ENCODE results near the gene FBN2. TPM values are rescaled to one million over a fixed set of nuclear protein-coding genes. Genes with fewer than 3 reads are reported as not detected.

The FBN2 gene
- total RNA-seq, 1 donor: 81.6 TPM

- no peak overlapping the region for H3K4me3 ChIP-seq (ENCODE audit: low read depth, low read length)
- no peak for DNase-seq (ENCODE audit: low read depth)
- TF ChIP-seq, protein P1, sequence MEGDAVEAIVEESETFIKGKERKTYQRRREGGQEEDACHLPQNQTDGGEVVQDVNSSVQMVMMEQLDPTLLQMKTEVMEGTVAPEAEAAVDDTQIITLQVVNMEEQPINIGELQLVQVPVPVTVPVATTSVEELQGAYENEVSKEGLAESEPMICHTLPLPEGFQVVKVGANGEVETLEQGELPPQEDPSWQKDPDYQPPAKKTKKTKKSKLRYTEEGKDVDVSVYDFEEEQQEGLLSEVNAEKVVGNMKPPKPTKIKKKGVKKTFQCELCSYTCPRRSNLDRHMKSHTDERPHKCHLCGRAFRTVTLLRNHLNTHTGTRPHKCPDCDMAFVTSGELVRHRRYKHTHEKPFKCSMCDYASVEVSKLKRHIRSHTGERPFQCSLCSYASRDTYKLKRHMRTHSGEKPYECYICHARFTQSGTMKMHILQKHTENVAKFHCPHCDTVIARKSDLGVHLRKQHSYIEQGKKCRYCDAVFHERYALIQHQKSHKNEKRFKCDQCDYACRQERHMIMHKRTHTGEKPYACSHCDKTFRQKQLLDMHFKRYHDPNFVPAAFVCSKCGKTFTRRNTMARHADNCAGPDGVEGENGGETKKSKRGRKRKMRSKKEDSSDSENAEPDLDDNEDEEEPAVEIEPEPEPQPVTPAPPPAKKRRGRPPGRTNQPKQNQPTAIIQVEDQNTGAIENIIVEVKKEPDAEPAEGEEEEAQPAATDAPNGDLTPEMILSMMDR (IDR thresholded peaks at IDR 0.05; ENCODE audit: insufficient read depth, low read depth, low read length): no peak
Observed at GRCh38 chr5:128253161-128253560, 284.9 kb downstream of the FBN2 start.

- DNase-seq (ENCODE audit: low read depth): peak; percentile 71
- TF ChIP-seq, protein P1 (IDR thresholded peaks at IDR 0.05; ENCODE audit: insufficient read depth, low read depth, low read length): no peak
- no peak overlapping the region for H3K4me3 ChIP-seq (ENCODE audit: low read depth, low read length)
Observed at GRCh38 chr5:128252756-128253155, 285.3 kb downstream of the FBN2 start.

DNA sequence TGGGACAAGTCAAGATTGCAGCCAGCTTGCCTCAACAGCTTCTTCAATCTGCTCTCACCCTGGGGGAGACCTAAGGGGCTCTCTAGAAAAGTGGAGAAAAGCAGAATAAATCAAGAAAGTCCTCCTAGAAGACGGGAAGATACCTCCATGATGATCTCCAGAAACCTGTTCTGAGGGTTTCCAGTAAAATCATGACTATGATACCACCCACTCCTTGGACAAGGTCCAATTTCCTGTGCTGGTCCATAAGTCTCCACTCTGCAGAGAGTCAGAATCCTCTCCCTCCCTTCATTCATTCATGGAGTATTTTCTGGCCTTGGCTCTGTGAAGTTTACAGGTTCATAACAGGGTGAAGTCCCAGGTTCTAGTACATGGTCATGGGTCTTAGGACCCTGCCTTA, 285.8 kb downstream of the FBN2 start:
- TF ChIP-seq, protein P1 (IDR thresholded peaks at IDR 0.05; ENCODE audit: insufficient read depth, low read depth, low read length): no peak
- no peak for DNase-seq (ENCODE audit: low read depth)
- H3K4me3 ChIP-seq (ENCODE audit: low read depth, low read length): no peak overlapping the region

GRCh38 chr5:128245974-128246373, 292.1 kb downstream of the FBN2 start:
- TF ChIP-seq, protein P1 (IDR thresholded peaks at IDR 0.05; ENCODE audit: insufficient read depth, low read depth, low read length): no peak

DNA sequence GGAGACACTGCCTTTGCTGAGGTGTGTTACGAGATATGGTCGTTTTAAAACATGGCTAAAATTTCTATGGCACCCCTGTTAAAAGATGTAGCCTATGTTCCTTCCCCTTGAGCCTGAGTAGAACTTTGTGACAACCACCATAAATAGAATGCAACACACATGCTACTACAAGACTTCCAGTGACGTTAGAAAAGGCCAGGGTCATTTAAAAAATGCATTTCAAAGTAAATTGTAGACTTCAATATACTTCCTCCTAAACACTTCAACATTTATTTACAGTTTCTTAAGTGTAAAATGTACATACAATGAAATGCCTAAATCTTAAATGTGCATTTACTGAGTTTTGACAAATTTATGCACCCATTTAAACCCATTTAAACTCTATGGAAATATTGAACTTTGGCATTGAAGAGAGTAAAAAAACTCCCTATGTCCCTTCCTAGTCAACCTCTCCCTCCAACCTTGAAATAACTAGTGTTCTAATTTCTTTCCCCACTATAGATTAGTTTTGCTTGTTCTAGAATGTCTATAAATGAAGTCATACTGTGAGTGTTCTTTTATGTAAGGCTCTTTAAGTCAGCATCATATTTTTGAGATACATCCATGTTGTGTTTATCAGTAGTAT, 294.0 kb downstream of the FBN2 start:
- DNase-seq (ENCODE audit: low read depth): peak; percentile 14
- no peak overlapping the region for H3K4me3 ChIP-seq (ENCODE audit: low read depth, low read length)
- TF ChIP-seq, protein P1 (IDR thresholded peaks at IDR 0.05; ENCODE audit: insufficient read depth, low read depth, low read length): no peak

More at GRCh38 chr5:128245974-128246373, 292.1 kb downstream of the FBN2 start:
- H3K4me3 ChIP-seq (ENCODE audit: low read depth, low read length): no peak overlapping the region
- no peak for DNase-seq (ENCODE audit: low read depth)

DNA sequence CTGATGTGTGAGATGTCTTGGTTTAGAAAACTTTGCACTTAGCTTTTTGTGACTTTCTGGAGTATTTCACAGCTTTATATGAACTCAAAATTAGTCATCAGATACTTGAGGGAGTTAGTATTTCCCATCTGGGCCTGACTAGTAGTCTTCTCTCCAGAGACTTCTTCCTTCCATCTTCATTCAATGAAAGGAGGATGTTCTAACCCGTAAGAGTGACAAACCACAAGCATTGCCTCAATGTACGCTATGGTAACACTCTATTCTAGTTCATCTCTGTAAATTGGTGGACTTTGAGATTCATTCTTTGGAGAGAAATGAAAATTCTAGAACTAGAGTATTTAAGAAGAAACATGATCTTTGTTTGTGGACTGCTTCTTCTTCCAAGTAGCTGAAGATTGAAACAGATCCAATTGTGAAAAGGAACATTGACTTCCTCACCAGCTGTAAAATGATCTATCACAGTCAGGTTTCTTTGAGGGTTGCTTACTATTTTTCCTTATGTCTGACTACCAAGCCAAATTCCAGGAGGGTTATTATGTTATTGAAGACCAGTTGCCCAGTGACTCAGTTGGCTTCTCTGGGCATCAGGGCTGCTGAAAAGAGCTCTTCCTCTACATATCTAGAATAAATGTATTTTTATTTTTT, 296.9 kb downstream of the FBN2 start:
- DNase-seq (ENCODE audit: low read depth): no peak
- no peak overlapping the region for H3K4me3 ChIP-seq (ENCODE audit: low read depth, low read length)
- TF ChIP-seq, protein P1 (IDR thresholded peaks at IDR 0.05; ENCODE audit: insufficient read depth, low read depth, low read length): no peak
